Measurements from ENCODE around the gene ARHGAP12. TPM values are rescaled to one million over a fixed set of nuclear protein-coding genes. Genes with fewer than 3 reads are reported as not detected.

ARHGAP12 gene
- total RNA-seq, 1 experiment from 2014 or later = 25.8 TPM

GRCh38 chr10:31871266-31872065 lies 57.2 kb downstream of the ARHGAP12 start:
- Histone ChIP-seq H3K36me3 (no peaks in the 10 kb centered on the region), H3K9me3 (replicated peaks) (no peaks in the 10 kb centered on the region), H3K27me3 (replicated peaks) (no peaks in the 10 kb centered on the region), H3K27ac (no peak overlapping the region), H3K4me3 (no peak overlapping the region), H3K4me1 (replicated peaks) (no peaks in the 10 kb centered on the region; the same call in 1 of the 2 replicates)
- no peak for DNase-seq (ENCODE audit: low read depth in 1 of 2, low spot score in 2 of 2)

GRCh38 chr10:31867646-31868045 lies 61.0 kb downstream of the ARHGAP12 start:
- no peaks in the 10 kb centered on the region for H3K27me3 ChIP-seq (replicated peaks)
- DNase-seq (ENCODE audit: low read depth in 1 of 2, low spot score in 2 of 2) = no peak
- no peaks in the 10 kb centered on the region for H3K36me3 ChIP-seq
- no peak overlapping the region for H3K27ac ChIP-seq
- H3K9me3 ChIP-seq (replicated peaks) = no peaks in the 10 kb centered on the region
- no peak overlapping the region for H3K4me3 ChIP-seq
- peaks cover 10% of the 10 kb centered on the region for H3K4me1 ChIP-seq (replicated peaks)

- H3K4me3 ChIP-seq = no peak overlapping the region
- peak in 1 of 2 experiments; percentile 19 for DNase-seq (ENCODE audit: low read depth in 1 of 2, low spot score in 2 of 2)
- H3K9me3 ChIP-seq (replicated peaks) = no peaks in the 10 kb centered on the region
- H3K27me3 ChIP-seq (replicated peaks) = no peaks in the 10 kb centered on the region
- H3K36me3 ChIP-seq = peaks cover 2% of the 10 kb centered on the region; the same call in 1 of the 2 replicates
- no peak overlapping the region; the same call in 1 of the 2 replicates for H3K27ac ChIP-seq
- peaks cover 10% of the 10 kb centered on the region for H3K4me1 ChIP-seq (replicated peaks)
These were observed 62.4 kb downstream of the ARHGAP12 start for GRCh38 chr10:31866118-31866670.

GRCh38 chr10:31864834-31865518 lies 63.7 kb downstream of the ARHGAP12 start:
- H3K9me3 ChIP-seq (replicated peaks) = no peaks in the 10 kb centered on the region
- H3K27me3 ChIP-seq (replicated peaks) = no peaks in the 10 kb centered on the region
- H3K4me3 ChIP-seq = peak overlapping the region; percentile 8
- peaks cover 10% of the 10 kb centered on the region for H3K4me1 ChIP-seq (replicated peaks)
- DNase-seq (ENCODE audit: low read depth in 1 of 2, low spot score in 2 of 2) = peak in 1 of 2 experiments; percentile 50
- H3K36me3 ChIP-seq = peaks cover 4% of the 10 kb centered on the region; the same call in 1 of the 2 replicates
- no peak overlapping the region; the same call in 1 of the 2 replicates for H3K27ac ChIP-seq

GRCh38 chr10:31855033-31855432 lies 73.6 kb downstream of the ARHGAP12 start:
- H3K27ac ChIP-seq = no peak overlapping the region
- no peak overlapping the region for H3K4me3 ChIP-seq
- H3K9me3 ChIP-seq (replicated peaks) = no peaks in the 10 kb centered on the region
- H3K36me3 ChIP-seq = 0 out of 2 replicates have a peak, but pooled peaks cover 6% of the 10 kb centered on the region
- no peaks in the 10 kb centered on the region for H3K27me3 ChIP-seq (replicated peaks)
- H3K4me1 ChIP-seq (replicated peaks) = no peaks in the 10 kb centered on the region
- DNase-seq (ENCODE audit: low read depth in 1 of 2, low spot score in 2 of 2) = no peak

- Histone ChIP-seq H3K27ac (no peak overlapping the region), H3K27me3 (replicated peaks) (no peaks in the 10 kb centered on the region), H3K4me3 (no peak overlapping the region), H3K9me3 (replicated peaks) (no peaks in the 10 kb centered on the region), H3K36me3 (0 out of 2 replicates have a peak, but pooled peaks cover under 1% of the 10 kb centered on the region), H3K4me1 (replicated peaks) (no peaks in the 10 kb centered on the region)
- DNase-seq (ENCODE audit: low read depth in 1 of 2, low spot score in 2 of 2) = no peak
These were observed 75.0 kb downstream of the ARHGAP12 start for GRCh38 chr10:31853629-31854028.

- no peaks in the 10 kb centered on the region for H3K9me3 ChIP-seq (replicated peaks)
- H3K4me3 ChIP-seq = no peak overlapping the region
- DNase-seq (ENCODE audit: low read depth in 1 of 2, low spot score in 2 of 2) = no peak
- H3K27ac ChIP-seq = no peak overlapping the region
- no peaks in the 10 kb centered on the region for H3K4me1 ChIP-seq (replicated peaks)
- no peaks in the 10 kb centered on the region for H3K27me3 ChIP-seq (replicated peaks)
- no peaks in the 10 kb centered on the region for H3K36me3 ChIP-seq
These were observed 77.4 kb downstream of the ARHGAP12 start for GRCh38 chr10:31851216-31851615.

GRCh38 chr10:31847515-31847914 lies 81.1 kb downstream of the ARHGAP12 start:
- no peaks in the 10 kb centered on the region for H3K36me3 ChIP-seq
- no peak for DNase-seq (ENCODE audit: low read depth in 1 of 2, low spot score in 2 of 2)
- H3K4me3 ChIP-seq = no peak overlapping the region
- H3K4me1 ChIP-seq (replicated peaks) = no peaks in the 10 kb centered on the region
- no peak overlapping the region for H3K27ac ChIP-seq
- no peaks in the 10 kb centered on the region for H3K27me3 ChIP-seq (replicated peaks)
- no peaks in the 10 kb centered on the region for H3K9me3 ChIP-seq (replicated peaks)

GRCh38 chr10:31838709-31839108 lies 89.9 kb downstream of the ARHGAP12 start:
- H3K9me3 ChIP-seq (replicated peaks) = no peaks in the 10 kb centered on the region
- no peaks in the 10 kb centered on the region for H3K4me1 ChIP-seq (replicated peaks)
- no peak overlapping the region for H3K4me3 ChIP-seq
- no peak overlapping the region for H3K27ac ChIP-seq
- no peaks in the 10 kb centered on the region for H3K36me3 ChIP-seq
- no peaks in the 10 kb centered on the region for H3K27me3 ChIP-seq (replicated peaks)
- DNase-seq (ENCODE audit: low read depth in 1 of 2, low spot score in 2 of 2) = no peak

GRCh38 chr10:31838065-31838464 lies 90.6 kb downstream of the ARHGAP12 start:
- H3K27ac ChIP-seq = no peak overlapping the region
- DNase-seq (ENCODE audit: low read depth in 1 of 2, low spot score in 2 of 2) = no peak

GRCh38 chr10:31836569-31837406 lies 91.8 kb downstream of the ARHGAP12 start:
- H3K4me1 ChIP-seq (replicated peaks) = no peaks in the 10 kb centered on the region
- H3K27me3 ChIP-seq (replicated peaks) = no peaks in the 10 kb centered on the region
- H3K36me3 ChIP-seq = no peaks in the 10 kb centered on the region
- no peak overlapping the region for H3K27ac ChIP-seq
- no peak overlapping the region for H3K4me3 ChIP-seq
- H3K9me3 ChIP-seq (replicated peaks) = no peaks in the 10 kb centered on the region
- DNase-seq (ENCODE audit: low read depth in 1 of 2, low spot score in 2 of 2) = no peak

More at GRCh38 chr10:31838065-31838464, 90.6 kb downstream of the ARHGAP12 start:
- H3K4me1 ChIP-seq (replicated peaks) = no peaks in the 10 kb centered on the region
- H3K9me3 ChIP-seq (replicated peaks) = no peaks in the 10 kb centered on the region
- no peaks in the 10 kb centered on the region for H3K27me3 ChIP-seq (replicated peaks)
- no peak overlapping the region for H3K4me3 ChIP-seq
- H3K36me3 ChIP-seq = no peaks in the 10 kb centered on the region

GRCh38 chr10:31833753-31834152 lies 94.9 kb downstream of the ARHGAP12 start:
- Histone ChIP-seq H3K36me3 (no peaks in the 10 kb centered on the region), H3K9me3 (replicated peaks) (no peaks in the 10 kb centered on the region), H3K27me3 (replicated peaks) (no peaks in the 10 kb centered on the region), H3K4me3 (no peak overlapping the region), H3K27ac (no peak overlapping the region), H3K4me1 (replicated peaks) (peaks cover 12% of the 10 kb centered on the region)
- no peak for DNase-seq (ENCODE audit: low read depth in 1 of 2, low spot score in 2 of 2)

GRCh38 chr10:31832261-31832660 lies 96.4 kb downstream of the ARHGAP12 start:
- peaks cover 12% of the 10 kb centered on the region for H3K4me1 ChIP-seq (replicated peaks)
- DNase-seq (ENCODE audit: low read depth in 1 of 2, low spot score in 2 of 2) = no peak
- H3K4me3 ChIP-seq = no peak overlapping the region
- no peaks in the 10 kb centered on the region for H3K9me3 ChIP-seq (replicated peaks)
- H3K27ac ChIP-seq = no peak overlapping the region
- H3K36me3 ChIP-seq = no peaks in the 10 kb centered on the region
- H3K27me3 ChIP-seq (replicated peaks) = no peaks in the 10 kb centered on the region

Data from SJSA1 (cell line).